ENCODE measurements around the gene PCDHGB3. TPM values are rescaled to one million over a fixed set of nuclear protein-coding genes. Genes with fewer than 3 reads are reported as not detected.
"Not testable (repeated sequence)": the region's sequence is repeated elsewhere in the genome, so short reads cannot be mapped to it uniquely, and the experiment has no call there.

Gene PCDHGB3
- polyA plus RNA-seq, 6 donors from 2014 or later: 0.21 TPM; not detected in 5

GRCh38 chr5:141343953-141344463 is 26.0 kb upstream of the PCDHGB3 start:
- Mint-ChIP-seq H3K27ac (no peak overlapping the region), H3K9me3 (peaks cover 19 to 84% (median 47%) of the 10 kb centered on the region in 7 donors), H3K4me1 (peaks cover 0 to 4% (median 0%) of the 10 kb centered on the region in 3 donors), H3K4me3 (peak overlapping the region in 5 of 8 donors; percentile 22 to 56 (median 37)), H3K36me3 (peaks cover 5 to 27% of the 10 kb centered on the region in 2 donors), H3K27me3 (peaks cover 58 to 84% (median 84%) of the 10 kb centered on the region in 3 donors)
- DNase-seq (no peak), ATAC-seq (ENCODE audit: low read depth in 2 of 2) (no peak)

GRCh38 chr5:141345327-141345726 is 24.7 kb upstream of the PCDHGB3 start:
- Mint-ChIP-seq H3K27me3 (peaks cover 60 to 89% (median 82%) of the 10 kb centered on the region in 3 donors), H3K36me3 (peaks cover 8 to 27% of the 10 kb centered on the region in 2 donors), H3K27ac (no peak overlapping the region), H3K9me3 (peaks cover 20 to 84% (median 47%) of the 10 kb centered on the region in 7 donors), H3K4me1 (peaks cover 0 to 6% (median 4%) of the 10 kb centered on the region in 3 donors), H3K4me3 (peak overlapping the region in 1 of 8 donors; percentile 44)
- DNase-seq (no peak), ATAC-seq (ENCODE audit: low read depth in 2 of 2) (no peak)

- H3K4me1 Mint-ChIP-seq; H3K4me3 Mint-ChIP-seq; ATAC-seq (ENCODE audit: low read depth in 2 of 2); DNase-seq: not testable (repeated sequence)
- Mint-ChIP-seq H3K9me3 (peaks cover 19 to 87% (median 43%) of the 10 kb centered on the region in 7 donors), H3K27me3 (peaks cover 66 to 90% (median 82%) of the 10 kb centered on the region in 3 donors), H3K36me3 (peaks cover 11 to 27% of the 10 kb centered on the region in 2 donors), H3K27ac (peak overlapping the region in 1 of 6 donors; percentile 62)
These were observed 24.0 kb upstream of the PCDHGB3 start for GRCh38 chr5:141346017-141346416.

- peaks cover 0 to 6% (median 0%) of the 10 kb centered on the region in 3 donors for H3K4me1 Mint-ChIP-seq
- ATAC-seq (ENCODE audit: low read depth in 2 of 2): peak in 1 of 2 donors; percentile 28
- H3K9me3 Mint-ChIP-seq: peaks cover 18 to 79% (median 36%) of the 10 kb centered on the region in 7 donors
- peaks cover 55 to 87% (median 73%) of the 10 kb centered on the region in 3 donors for H3K27me3 Mint-ChIP-seq
- DNase-seq: no peak
- peak within 1 kb of the TSS in 5 of 8 donors; percentile 7 to 75 (median 65) for H3K4me3 Mint-ChIP-seq
- H3K36me3 Mint-ChIP-seq: peaks cover 10 to 37% of the 10 kb centered on the region in 2 donors
- peak within 1 kb of the TSS in 2 of 6 donors; percentile 90 to 94 for H3K27ac Mint-ChIP-seq
These were observed 20.0 kb upstream of the PCDHGB3 start, which contains the start of gene PCDHGB1 for GRCh38 chr5:141349917-141350619. Gene PCDHGB1 (plus strand): TSS chr5:141350099. CDS start chr5:141350261, 162 bp downstream.

GRCh38 chr5:141351591-141351990 is 18.5 kb upstream of the PCDHGB3 start:
- H3K9me3 Mint-ChIP-seq: peaks cover 16 to 83% (median 38%) of the 10 kb centered on the region in 7 donors

DNA sequence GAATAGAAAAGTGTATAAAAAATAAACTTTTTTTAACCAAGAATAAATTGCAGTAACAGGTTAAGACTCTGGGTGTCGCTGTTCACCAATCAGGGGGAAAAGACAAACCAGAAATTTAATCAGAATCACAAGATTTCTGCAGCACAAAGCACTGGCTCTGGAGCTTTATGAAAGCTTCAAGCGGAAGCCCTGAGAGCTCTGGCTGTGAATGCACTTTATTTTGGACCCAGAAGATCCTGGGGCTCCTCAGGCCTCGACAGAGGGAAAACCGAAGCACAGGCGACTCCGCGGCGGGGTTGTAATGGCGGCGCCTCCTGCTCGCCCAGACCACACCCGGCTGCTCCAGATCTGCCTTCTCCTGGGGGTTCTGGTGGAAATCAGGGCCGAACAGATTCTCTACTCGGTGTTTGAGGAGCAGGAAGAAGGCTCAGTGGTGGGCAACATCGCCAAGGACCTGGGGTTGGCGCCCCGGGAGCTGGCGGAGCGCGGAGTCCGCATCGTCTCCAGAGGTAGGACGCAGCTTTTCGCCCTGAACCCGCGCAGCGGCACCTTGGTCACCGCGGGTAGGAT is 15.1 kb upstream of the PCDHGB3 start, which contains the start of gene PCDHGA4:
PCDHGA4 (plus strand) TSS at position 122 of the 570 bp plus-strand sequence; CDS start at position 209, 87 bp downstream.
- peaks cover 9 to 49% of the 10 kb centered on the region in 2 donors for H3K36me3 Mint-ChIP-seq
- peak within 1 kb of the TSS in 5 of 8 donors; percentile 12 to 81 (median 28) for H3K4me3 Mint-ChIP-seq
- DNase-seq (no peak), ATAC-seq (ENCODE audit: low read depth in 2 of 2) (no peak)
- peaks cover 19 to 70% (median 41%) of the 10 kb centered on the region in 7 donors for H3K9me3 Mint-ChIP-seq
- peaks cover 60 to 90% (median 78%) of the 10 kb centered on the region in 3 donors for H3K27me3 Mint-ChIP-seq
- H3K4me1 Mint-ChIP-seq: peaks cover 0 to 3% (median 3%) of the 10 kb centered on the region in 3 donors
- no peak within 1 kb of the TSS for H3K27ac Mint-ChIP-seq

More at GRCh38 chr5:141351591-141351990, 18.5 kb upstream of the PCDHGB3 start:
- peaks cover 57 to 87% (median 79%) of the 10 kb centered on the region in 3 donors for H3K27me3 Mint-ChIP-seq
- peaks cover 5 to 39% of the 10 kb centered on the region in 2 donors for H3K36me3 Mint-ChIP-seq
- no peak overlapping the region for H3K4me3 Mint-ChIP-seq
- no peak for DNase-seq
- peaks cover 0 to 6% (median 0%) of the 10 kb centered on the region in 3 donors for H3K4me1 Mint-ChIP-seq
- H3K27ac Mint-ChIP-seq: no peak overlapping the region
- ATAC-seq (ENCODE audit: low read depth in 2 of 2): no peak

- Mint-ChIP-seq H3K27ac (no peak overlapping the region), H3K36me3 (peaks cover 11 to 49% of the 10 kb centered on the region in 2 donors), H3K4me3 (peak overlapping the region in 1 of 8 donors; percentile 12), H3K27me3 (peaks cover 60 to 90% (median 78%) of the 10 kb centered on the region in 3 donors), H3K9me3 (peaks cover 20 to 70% (median 44%) of the 10 kb centered on the region in 7 donors), H3K4me1 (peaks cover 0 to 4% (median 0%) of the 10 kb centered on the region in 3 donors)
- no peak for ATAC-seq (ENCODE audit: low read depth in 2 of 2)
- DNase-seq: no peak
These were observed 14.4 kb upstream of the PCDHGB3 start for GRCh38 chr5:141355641-141356040.

DNA sequence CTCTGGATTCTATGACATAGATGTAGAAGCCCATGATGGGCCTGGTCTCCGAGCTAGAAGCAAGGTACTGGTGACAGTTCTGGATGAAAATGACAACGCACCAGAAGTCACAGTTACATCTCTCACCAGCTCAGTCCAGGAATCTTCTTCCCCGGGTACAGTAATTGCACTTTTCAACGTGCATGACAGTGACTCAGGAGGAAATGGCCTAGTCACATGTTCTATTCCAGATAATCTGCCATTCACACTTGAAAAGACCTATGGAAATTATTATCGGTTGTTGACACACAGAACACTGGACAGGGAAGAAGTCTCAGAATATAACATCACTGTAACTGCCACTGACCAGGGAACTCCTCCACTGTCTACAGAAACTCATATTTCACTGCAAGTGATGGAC is 13.9 kb upstream of the PCDHGB3 start:
- Mint-ChIP-seq H3K27me3 (peaks cover 60 to 90% (median 78%) of the 10 kb centered on the region in 3 donors), H3K27ac (no peak overlapping the region), H3K4me1 (peaks cover 0 to 4% (median 0%) of the 10 kb centered on the region in 3 donors), H3K36me3 (peaks cover 16 to 53% of the 10 kb centered on the region in 2 donors), H3K9me3 (peaks cover 20 to 71% (median 48%) of the 10 kb centered on the region in 7 donors), H3K4me3 (peak overlapping the region in 1 of 8 donors; percentile 18)
- DNase-seq (no peak), ATAC-seq (ENCODE audit: low read depth in 2 of 2) (no peak)

DNA sequence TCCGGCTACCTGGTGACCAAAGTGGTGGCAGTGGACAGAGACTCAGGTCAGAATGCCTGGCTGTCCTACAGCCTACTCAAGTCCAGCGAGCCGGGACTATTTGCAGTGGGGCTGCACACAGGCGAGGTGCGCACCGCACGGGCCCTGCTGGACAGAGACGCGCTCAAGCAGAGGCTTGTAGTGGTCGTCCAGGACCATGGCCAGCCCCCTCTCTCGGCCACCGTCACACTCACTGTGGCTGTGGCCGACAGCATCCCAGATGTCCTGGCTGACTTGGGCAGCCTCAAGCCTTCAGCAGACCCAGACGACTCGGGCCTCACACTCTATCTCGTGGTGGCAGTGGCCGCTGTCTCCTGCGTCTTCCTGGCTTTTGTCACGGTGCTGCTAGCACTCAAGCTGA is 13.1 kb upstream of the PCDHGB3 start:
- peaks cover 17 to 54% of the 10 kb centered on the region in 2 donors for H3K36me3 Mint-ChIP-seq
- peaks cover 20 to 75% (median 51%) of the 10 kb centered on the region in 7 donors for H3K9me3 Mint-ChIP-seq
- peaks cover 63 to 92% (median 81%) of the 10 kb centered on the region in 3 donors for H3K27me3 Mint-ChIP-seq
- no peak overlapping the region for H3K27ac Mint-ChIP-seq
- no peak overlapping the region for H3K4me3 Mint-ChIP-seq
- peaks cover 0 to 4% (median 0%) of the 10 kb centered on the region in 3 donors for H3K4me1 Mint-ChIP-seq
- DNase-seq: no peak
- ATAC-seq (ENCODE audit: low read depth in 2 of 2): no peak

- Mint-ChIP-seq H3K4me3 (peak within 1 kb of the TSS; percentile 67 to 89 (median 84)), H3K9me3 (peaks cover 19 to 76% (median 66%) of the 10 kb centered on the region in 7 donors), H3K27me3 (peaks cover 57 to 87% (median 75%) of the 10 kb centered on the region in 3 donors), H3K27ac (peak within 1 kb of the TSS in 5 of 6 donors; percentile 33 to 91 (median 65)), H3K36me3 (peaks cover 26 to 65% of the 10 kb centered on the region in 2 donors), H3K4me1 (peaks cover 0 to 12% (median 6%) of the 10 kb centered on the region in 3 donors)
- no peak for DNase-seq
- ATAC-seq (ENCODE audit: low read depth in 2 of 2): peak; percentile 36 to 52
These were observed 10.1 kb upstream of the PCDHGB3 start, which contains the start of gene PCDHGB2 for GRCh38 chr5:141359790-141360426. Gene PCDHGB2 (plus strand): TSS chr5:141359994. CDS start chr5:141360136, 142 bp downstream.

DNA sequence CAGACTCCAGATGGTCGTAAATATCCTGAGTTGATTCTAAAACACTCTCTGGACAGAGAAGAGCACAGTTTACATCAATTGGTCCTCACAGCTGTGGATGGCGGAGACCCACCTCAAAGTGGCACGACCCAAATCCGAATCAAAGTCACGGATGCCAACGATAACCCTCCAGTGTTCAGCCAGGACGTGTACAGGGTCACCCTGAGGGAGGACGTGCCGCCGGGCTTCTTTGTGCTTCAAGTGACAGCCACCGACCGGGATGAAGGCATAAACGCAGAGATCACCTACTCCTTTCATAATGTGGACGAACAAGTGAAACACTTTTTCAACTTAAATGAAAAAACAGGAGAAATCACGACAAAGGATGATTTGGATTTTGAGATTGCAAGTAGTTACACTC is 9.4 kb upstream of the PCDHGB3 start:
- Mint-ChIP-seq H3K9me3 (peaks cover 25 to 78% (median 69%) of the 10 kb centered on the region in 7 donors), H3K27ac (peak overlapping the region in 2 of 6 donors; percentile 23 to 89), H3K4me1 (peaks cover 0 to 12% (median 6%) of the 10 kb centered on the region in 3 donors), H3K27me3 (peaks cover 64 to 87% (median 76%) of the 10 kb centered on the region in 3 donors), H3K4me3 (peak overlapping the region in 4 of 8 donors; percentile 33 to 88 (median 59)), H3K36me3 (peaks cover 26 to 66% of the 10 kb centered on the region in 2 donors)
- ATAC-seq (ENCODE audit: low read depth in 2 of 2) (no peak), DNase-seq (no peak)

DNA sequence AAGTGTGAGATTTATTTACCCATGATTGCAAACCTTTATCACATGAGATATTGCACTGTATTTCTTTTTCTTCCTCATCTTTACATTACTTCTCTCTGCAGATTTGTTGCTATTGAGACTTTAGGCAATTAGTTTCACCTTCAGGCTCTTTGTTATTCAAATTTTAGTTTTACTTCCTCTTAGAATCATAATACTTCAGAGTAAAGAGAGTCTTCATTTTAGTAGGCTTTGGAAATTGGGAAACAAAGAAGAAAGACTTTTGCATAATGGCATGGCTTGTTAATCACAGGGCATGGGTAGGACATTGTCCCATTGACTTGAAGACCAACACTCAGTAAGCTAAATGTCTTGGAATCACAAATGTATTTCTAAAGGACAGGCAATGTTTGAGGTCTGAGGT is 7.3 kb upstream of the PCDHGB3 start:
- ATAC-seq (ENCODE audit: low read depth in 2 of 2): no peak
- peaks cover 51 to 79% (median 71%) of the 10 kb centered on the region in 3 donors for H3K27me3 Mint-ChIP-seq
- peaks cover 26 to 60% of the 10 kb centered on the region in 2 donors for H3K36me3 Mint-ChIP-seq
- DNase-seq: no peak
- H3K27ac Mint-ChIP-seq: peak overlapping the region in 1 of 6 donors; percentile 56
- H3K4me1 Mint-ChIP-seq: peaks cover 0 to 12% (median 6%) of the 10 kb centered on the region in 3 donors
- peak overlapping the region in 3 of 8 donors; percentile 10 to 34 (median 29) for H3K4me3 Mint-ChIP-seq
- H3K9me3 Mint-ChIP-seq: peaks cover 22 to 80% (median 63%) of the 10 kb centered on the region in 7 donors
